Activated CD8-positive, alpha-beta memory T cell treated with anti-CD3 and anti-CD28 coated beads, Interleukin-2, amount 50 U/mL, for 1 hour (primary cell): ENCODE data around the gene ADAMTSL2.

Experiments used
- DNase-seq: peaks from one replicate; pipeline ENCODE4 v3.0.0-alpha.2; 2020; ENCODE audit errors: extremely low read depth

Gene ADAMTSL2

GRCh38 chr9:133606708-133607025, 72.2 kb downstream of the ADAMTSL2 start:
- no peak for DNase-seq

DNA sequence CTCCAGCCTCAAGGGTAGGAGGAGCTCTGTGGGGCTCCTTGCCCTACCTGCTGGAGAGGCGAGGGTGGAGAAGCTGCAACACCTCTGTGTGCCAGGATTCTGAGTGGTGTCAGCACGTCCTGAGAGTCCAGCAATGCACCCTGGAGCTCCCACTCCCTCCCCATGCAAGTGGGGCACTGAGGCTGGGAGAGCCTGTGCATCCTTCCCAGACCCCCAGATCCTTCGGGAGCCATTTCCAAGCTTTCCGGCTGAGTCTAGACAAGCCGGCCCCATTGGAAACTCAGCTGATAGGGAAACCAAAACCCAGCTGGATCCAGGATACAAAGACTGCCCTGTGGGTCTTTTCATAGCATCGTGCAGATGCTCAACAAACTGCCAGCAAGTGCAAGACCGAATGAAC, 72.9 kb downstream of the ADAMTSL2 start:
- no peak for DNase-seq

- no peak for DNase-seq
These were observed 73.5 kb downstream of the ADAMTSL2 start for GRCh38 chr9:133607976-133608375.

DNA sequence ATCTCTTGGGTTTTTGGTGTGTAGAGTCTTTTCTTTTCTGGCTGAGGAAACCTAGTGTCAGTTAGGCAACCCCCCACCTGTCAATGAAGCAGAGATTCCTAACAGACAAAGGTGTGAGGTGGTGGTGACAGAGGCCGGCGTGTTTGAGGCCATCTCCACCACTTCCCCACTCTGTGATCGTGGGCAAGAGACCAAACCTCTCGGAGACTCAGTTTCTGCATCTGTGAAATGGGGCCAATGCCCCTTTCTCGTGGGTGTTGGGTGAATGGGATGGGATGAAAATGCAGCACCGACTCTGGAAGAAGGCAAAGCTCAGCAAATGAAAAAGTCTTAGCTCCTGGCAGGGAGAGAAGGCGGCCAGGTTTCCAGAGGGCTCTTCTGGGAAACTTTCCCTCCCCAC, 73.9 kb downstream of the ADAMTSL2 start:
- no peak for DNase-seq

- no peak for DNase-seq
These were observed 74.4 kb downstream of the ADAMTSL2 start for GRCh38 chr9:133608889-133609288.

DNA sequence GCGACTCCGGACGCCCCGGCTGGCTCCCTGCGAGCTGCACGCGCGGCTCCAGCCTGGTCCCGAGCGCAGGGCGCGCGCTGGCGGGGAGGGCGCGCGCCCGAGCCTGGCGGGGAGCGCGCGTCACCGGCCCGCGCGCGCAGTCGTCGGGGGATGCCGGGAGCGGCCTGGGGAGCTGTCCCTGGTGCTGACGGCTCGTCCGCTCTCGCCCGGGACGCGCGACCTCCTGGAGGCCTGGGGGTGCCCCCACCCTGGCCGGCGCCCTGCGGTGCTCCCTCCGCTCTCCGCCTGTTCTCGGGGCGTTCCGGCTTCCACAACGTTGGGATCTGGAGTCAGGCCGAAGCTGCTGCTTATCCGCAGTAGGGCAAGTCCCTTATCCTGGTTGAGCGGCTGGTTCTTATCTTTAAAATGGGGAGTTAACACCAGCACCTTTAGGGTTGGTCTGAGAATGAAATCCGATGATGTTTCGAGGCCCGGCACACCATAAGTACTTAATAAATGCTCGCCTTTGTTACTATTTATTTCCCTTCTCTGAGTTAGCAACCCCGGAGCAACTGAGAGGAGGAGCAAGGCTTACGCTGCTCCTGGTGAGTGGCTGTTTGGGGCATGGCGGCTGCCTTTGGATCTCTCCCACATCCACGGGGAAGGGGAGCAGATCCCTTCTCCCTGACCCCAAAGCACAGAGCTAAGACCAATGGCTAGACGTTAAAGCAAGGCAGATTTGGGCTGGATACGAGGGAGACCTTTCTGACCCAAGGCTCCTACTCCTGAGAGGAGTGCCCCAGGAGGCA, 75.0 kb downstream of the ADAMTSL2 start, which contains the start of gene FAM163B:
TSS of gene FAM163B (minus strand) at position 79 of the 788 bp plus-strand sequence. CDS start 29,166 bp downstream, outside the sequence.
- DNase-seq, result no peak

DNA sequence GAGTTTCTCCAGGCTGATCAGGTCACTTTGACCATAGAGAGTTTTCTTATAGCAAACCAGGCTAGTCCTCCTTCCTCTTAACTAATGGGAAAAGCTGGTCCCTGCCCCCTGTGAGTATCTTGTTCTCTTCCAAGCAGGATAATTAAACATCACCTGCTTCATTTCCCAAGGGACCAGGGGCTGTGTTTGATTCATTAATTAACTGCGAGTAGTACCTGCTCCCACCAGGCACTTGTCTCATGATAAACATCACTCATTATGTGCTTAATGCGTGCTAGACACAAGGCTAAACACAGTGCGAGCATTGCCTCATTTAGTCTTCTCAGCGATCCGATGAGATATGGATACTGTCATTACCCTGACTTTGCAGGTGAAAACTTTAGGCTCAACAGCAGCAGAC, 76.3 kb downstream of the ADAMTSL2 start:
- no peak for DNase-seq

- DNase-seq, result no peak
These were observed 77.5 kb downstream of the ADAMTSL2 start for GRCh38 chr9:133612051-133612450.

DNA sequence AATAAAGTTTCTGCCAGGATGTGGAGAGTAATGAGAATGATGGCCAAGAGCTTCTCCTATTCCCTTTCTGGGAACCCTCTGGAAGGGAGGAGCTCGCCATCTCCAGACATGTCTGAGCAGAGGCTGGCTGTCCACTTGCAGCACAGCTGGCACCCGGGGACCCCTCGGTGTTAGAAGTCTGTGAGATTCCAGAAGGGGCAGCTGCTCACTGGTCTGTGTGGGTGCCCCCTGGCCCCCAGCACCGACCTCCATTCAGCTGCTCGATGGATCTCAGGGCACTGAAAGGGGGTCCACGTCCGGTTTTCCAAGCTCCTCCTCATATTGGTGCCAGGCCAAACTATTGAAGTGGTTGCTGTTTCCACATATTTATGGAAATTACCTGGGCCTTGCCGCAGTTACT, 78.3 kb downstream of the ADAMTSL2 start:
- DNase-seq, result no peak

GRCh38 chr9:133613432-133613831, 78.9 kb downstream of the ADAMTSL2 start:
- DNase-seq, result no peak

DNA sequence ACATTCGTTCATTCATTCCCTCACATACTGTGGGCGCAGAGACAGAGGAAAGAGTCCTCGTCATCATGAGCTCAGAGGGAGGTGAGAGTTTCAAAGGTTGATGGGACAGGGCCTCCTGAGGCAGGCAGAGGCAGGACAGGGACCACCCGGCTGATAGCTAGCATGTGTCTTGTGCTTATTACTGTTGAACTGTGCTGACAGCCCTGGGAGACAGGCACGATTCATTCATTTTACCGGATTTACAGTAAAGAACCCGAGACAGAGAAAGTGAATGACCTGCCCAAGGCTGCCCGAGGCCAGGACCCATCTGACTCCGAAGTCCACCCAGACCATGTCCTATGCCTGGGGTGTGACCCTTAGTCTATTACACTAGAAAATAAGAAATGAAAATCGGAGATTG, 79.6 kb downstream of the ADAMTSL2 start:
- no peak for DNase-seq

- no peak for DNase-seq
These were observed 80.2 kb downstream of the ADAMTSL2 start for GRCh38 chr9:133614678-133615077.

DNA sequence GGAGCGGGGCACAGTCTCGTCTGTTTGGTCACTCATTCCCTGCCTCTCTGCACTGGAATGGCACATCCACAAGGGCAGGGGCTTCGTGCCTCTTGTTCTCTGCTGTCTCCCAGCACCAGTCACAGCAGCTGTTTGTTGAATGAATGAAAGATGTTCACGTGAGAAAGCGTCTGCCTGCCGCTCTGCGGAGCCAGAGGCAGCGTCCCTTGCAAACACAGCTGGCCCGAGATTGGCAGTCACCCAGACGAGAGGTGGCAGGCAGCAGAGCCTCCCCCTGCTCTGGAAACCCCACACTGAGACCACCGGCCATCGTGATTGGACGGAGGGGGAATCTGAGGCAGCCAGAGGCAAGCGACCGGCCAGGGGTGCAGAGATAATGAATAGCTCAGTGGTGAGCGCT, 80.7 kb downstream of the ADAMTSL2 start:
- DNase-seq, result no peak

DNA sequence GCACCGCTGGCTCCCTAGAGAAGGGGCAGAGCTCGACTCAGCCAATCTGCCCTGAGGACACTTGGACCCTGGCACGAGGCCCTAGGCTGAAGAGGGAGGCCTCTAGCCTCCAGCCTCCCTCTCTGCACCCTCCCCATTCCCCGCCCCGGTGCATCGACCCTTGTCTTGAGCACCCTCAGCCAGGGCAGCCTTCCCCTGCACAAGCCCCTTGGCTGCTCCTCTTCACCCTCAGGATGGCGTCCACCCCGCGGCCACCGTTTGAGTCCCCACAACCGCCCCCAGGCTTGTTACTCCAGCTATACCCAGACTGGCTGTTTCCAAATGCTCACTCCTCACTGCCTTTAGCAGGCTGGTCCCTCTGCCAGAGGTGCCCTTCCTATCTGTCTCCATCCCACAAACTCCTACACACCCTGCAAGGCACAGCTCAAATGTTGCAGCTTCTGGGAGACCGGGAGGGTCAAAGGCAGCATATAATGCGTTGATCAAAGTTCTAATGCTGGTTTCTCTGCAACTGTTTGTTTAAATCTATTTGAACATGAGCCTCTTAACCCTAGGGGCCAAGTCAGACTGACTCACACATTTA, 81.2 kb downstream of the ADAMTSL2 start:
- DNase-seq, result no peak

- no peak for DNase-seq
These were observed 82.3 kb downstream of the ADAMTSL2 start for GRCh38 chr9:133616643-133617405.

GRCh38 chr9:133618726-133619125, 84.2 kb downstream of the ADAMTSL2 start:
- no peak for DNase-seq

DNA sequence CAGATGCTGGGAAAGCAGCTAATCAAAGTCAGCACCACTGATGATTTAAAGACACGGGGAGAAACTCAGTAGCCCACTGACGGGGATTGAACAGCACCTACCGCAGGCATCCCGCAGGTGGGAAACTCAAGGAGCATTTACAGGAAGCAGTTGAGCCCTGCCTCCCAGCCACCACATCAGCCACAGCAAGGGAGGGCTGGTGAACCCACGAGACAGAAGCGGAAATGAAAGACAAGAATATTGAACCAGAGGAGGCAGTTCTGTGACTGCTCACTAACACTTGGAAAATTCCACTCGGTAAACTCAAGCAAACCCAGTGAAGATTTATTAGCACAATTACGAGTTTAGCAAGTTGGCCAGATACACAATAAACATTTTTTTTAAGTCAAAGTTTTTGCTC, 85.3 kb downstream of the ADAMTSL2 start:
- peak; percentile 36 for DNase-seq

DNA sequence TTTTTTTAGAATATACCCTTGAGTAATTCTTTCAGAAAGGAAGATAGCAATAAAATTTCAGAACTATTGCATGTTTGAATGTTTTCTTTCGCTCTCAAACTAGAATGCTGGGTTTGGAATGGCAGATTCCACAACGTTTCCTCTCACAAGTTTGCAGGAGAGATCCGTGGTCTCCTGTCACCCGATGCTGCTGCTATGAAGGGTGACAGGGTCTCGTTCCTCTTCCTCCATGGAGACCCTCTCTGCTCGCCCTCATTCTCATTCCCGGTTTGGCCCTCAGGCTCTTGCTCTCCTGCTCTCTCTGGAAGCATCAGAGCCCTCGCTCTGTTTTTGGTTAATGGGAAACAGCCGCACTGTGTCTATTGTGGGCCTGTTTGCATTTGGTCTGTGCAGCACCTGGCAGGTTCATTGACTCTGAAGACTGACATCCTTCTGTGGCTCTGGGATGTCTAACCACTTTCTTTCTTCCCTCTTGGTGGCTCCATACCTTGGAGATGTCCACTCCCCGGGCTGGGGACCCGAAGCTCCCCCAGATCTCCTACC, 87.3 kb downstream of the ADAMTSL2 start:
- no peak for DNase-seq

- no peak for DNase-seq
These were observed 88.1 kb downstream of the ADAMTSL2 start for GRCh38 chr9:133622555-133622954.
